Measurements from ENCODE around the gene KIDINS220.

- no peak for TF ChIP-seq POLR2A (IDR thresholded peaks at IDR 0.05)
- TF ChIP-seq CTCF (IDR thresholded peaks at IDR 0.05) = no peak
These were observed 40.5 kb upstream of the KIDINS220 start for GRCh38 chr2:8877894-8878293.

Measured in ovary (tissue), 3 donors.